Measurements from ENCODE around the gene SH2D2A.
A peak's percentile ranks its signal among the peaks of the same experiment; 100 is the strongest.

Gene SH2D2A

GRCh38 chr1:156862997-156863599, 46.5 kb upstream of the SH2D2A start:
- Mint-ChIP-seq H3K27ac (no peak overlapping the region), H3K36me3 (ENCODE audit: low read depth) (no peaks in the 10 kb centered on the region), H3K9me3 (no peaks in the 10 kb centered on the region), H3K4me3 (peak overlapping the region; percentile 19), H3K27me3 (ENCODE audit: low read depth, poor library complexity) (peaks cover 68% of the 10 kb centered on the region), H3K4me1 (peaks cover 76% of the 10 kb centered on the region)
- no peak for DNase-seq
- TF ChIP-seq CTCF (IDR thresholded peaks at IDR 0.05) = no peak

GRCh38 chr1:156862584-156862983, 45.9 kb upstream of the SH2D2A start:
- Mint-ChIP-seq H3K27ac (no peak overlapping the region), H3K9me3 (no peaks in the 10 kb centered on the region), H3K4me1 (peaks cover 76% of the 10 kb centered on the region), H3K4me3 (no peak overlapping the region), H3K36me3 (ENCODE audit: low read depth) (no peaks in the 10 kb centered on the region), H3K27me3 (ENCODE audit: low read depth, poor library complexity) (peaks cover 71% of the 10 kb centered on the region)
- DNase-seq = no peak
- TF ChIP-seq CTCF (IDR thresholded peaks at IDR 0.05) = no peak

- Mint-ChIP-seq H3K4me3 (peak within 1 kb of the TSS; percentile 84), H3K4me1 (peaks cover 76% of the 10 kb centered on the region), H3K36me3 (ENCODE audit: low read depth) (no peaks in the 10 kb centered on the region), H3K27ac (no peak within 1 kb of the TSS), H3K27me3 (ENCODE audit: low read depth, poor library complexity) (peaks cover 79% of the 10 kb centered on the region), H3K9me3 (no peaks in the 10 kb centered on the region)
- no peak for TF ChIP-seq CTCF (IDR thresholded peaks at IDR 0.05)
- peak; percentile 71 for DNase-seq
Observed at GRCh38 chr1:156860628-156861423, 44.2 kb upstream of the SH2D2A start, which contains the start of gene NTRK1. Gene NTRK1 (plus strand): TSS chr1:156860865. CDS start chr1:156860935, 70 bp downstream.

- Mint-ChIP-seq H3K36me3 (ENCODE audit: low read depth) (no peaks in the 10 kb centered on the region), H3K4me3 (peak overlapping the region; percentile 84), H3K27ac (no peak overlapping the region), H3K4me1 (peaks cover 73% of the 10 kb centered on the region), H3K27me3 (ENCODE audit: low read depth, poor library complexity) (peaks cover 78% of the 10 kb centered on the region), H3K9me3 (no peaks in the 10 kb centered on the region)
- DNase-seq = peak; percentile 75
- peak; percentile 79 for TF ChIP-seq CTCF (IDR thresholded peaks at IDR 0.05)
Observed at GRCh38 chr1:156860113-156860627, 43.5 kb upstream of the SH2D2A start.

- DNase-seq = peak; percentile 40
- Mint-ChIP-seq H3K4me3 (peak overlapping the region; percentile 84), H3K27me3 (ENCODE audit: low read depth, poor library complexity) (peaks cover 76% of the 10 kb centered on the region), H3K27ac (no peak overlapping the region), H3K36me3 (ENCODE audit: low read depth) (no peaks in the 10 kb centered on the region), H3K4me1 (peaks cover 74% of the 10 kb centered on the region), H3K9me3 (no peaks in the 10 kb centered on the region)
- TF ChIP-seq CTCF (IDR thresholded peaks at IDR 0.05) = no peak
Observed at GRCh38 chr1:156859523-156860112, 43.0 kb upstream of the SH2D2A start.

Data from nephron progenitor cell (in vitro differentiated cells).